HG02870 (cell line): ENCODE measurements around the gene DIPK2A.

ENCODE experiments used
- ATAC-seq: cut with Tn5 transposase; IDR thresholded peaks from one replicate; pipeline ENCODE4 v1.9.1; 2021; ENCODE audit warnings: mild to moderate bottlenecking, moderate library complexity; ENCODE audit not compliant: unreplicated experiment

DIPK2A gene

DNA sequence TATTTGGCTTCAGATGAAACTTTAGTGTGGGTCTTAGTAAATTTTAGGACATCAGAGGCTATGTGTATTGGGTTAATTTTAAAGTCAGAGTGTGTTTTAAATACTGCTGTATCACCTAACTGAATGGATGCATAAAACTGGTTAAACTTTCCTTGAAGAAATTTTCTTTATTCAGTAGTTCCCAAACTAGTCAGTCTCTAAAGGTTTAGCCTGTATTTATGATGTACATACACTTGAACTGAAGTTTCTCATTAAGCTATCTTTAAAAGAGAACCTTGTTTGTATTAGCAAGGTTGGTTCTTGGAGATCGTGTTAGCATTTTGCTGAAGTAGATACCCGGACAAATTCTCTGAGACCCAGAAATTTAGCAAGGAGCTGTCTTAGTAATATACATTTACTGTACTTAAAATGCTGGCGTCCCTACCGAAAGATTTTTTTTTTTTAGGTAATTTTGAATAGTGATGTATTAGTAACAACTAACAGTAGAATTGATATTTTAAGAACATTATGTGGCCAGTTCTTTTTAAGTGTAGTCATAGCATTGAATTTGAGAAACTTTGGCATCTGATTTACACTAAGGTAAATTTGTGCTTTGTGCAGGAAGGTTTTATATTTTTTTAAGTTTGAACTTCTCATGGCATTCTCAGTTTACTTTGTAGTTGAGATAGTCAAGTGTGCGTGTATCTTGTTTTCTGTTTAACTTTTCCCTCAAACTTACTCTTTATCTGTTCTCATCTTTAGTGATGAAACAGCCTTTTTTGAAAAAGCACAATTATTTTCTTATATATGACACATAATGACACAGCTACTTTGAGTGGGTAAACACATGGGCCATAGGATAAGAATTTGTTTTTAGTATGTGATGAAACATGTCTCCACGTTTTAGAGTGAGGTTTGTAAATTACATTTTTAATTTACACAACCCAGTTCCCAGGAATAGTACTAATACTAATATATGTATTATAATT, 2.9 kb downstream of the DIPK2A start:
- ATAC-seq, result no peak

- ATAC-seq, result no peak
These were observed 4.0 kb downstream of the DIPK2A start for GRCh38 chr3:143975554-143976152.

DNA sequence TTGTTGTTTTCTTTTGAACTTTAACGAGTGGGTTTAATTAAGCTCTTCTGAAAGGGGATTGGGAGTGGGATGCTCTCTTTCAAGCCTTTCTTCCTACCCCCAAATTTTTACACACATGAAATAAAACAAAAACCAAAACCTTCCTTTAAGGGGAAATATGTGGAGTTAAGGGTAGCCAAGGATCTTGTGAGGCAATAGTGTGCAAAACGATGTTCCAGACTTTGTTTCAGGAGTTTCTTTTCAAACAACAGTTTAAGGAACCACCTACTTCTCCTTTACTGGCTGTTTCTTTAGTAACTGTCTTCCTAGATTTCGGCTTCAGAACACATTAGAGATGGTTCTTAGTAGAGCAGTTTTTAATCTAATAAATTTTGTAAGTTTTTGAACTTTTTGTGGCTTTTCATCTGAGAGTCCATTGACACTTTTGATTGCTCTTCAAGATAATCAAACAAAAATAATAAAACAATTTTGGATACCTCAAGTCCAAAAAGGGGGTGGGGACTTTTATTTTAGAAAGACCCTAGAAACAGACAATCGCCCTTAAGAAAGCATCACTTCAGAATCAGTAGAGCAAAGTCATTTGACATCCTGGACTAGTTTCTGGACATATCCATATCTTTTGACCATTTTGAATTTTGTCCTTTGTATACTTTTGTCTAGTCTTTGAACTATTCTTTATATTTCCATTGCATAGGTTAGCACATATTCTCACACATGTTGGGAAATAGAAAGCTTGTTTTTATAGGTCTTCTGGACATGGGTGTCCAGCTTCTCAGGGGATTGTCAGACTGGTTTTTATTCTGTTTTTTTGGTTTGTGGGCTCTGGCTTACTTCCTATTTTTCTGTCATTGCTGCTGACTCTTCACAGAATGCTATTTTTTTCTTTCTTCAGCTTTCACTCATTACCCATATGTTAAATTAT, 6.0 kb downstream of the DIPK2A start:
- ATAC-seq, result peak; percentile 47

- no peak for ATAC-seq
These were observed 6.6 kb downstream of the DIPK2A start for GRCh38 chr3:143978263-143978631.

DNA sequence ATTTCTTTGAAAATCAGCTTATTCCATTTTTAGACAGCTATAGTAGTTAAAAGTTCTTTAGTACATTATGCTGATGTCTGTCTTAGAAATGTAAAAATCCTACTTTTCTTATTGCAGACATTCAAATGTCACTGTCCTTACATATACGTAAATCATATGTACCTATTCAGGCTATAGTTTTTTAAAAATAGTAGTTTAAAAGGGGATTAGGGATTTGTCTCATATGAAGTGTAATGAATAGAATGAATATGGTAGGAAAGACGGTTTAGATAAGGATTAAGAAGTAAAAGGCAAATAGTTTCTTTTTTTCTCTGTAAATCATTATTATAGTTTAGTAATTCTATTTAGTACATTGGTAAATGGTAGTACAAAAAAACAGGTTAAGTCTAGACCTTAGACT, 7.4 kb downstream of the DIPK2A start:
- no peak for ATAC-seq

GRCh38 chr3:143979813-143980212, 8.2 kb downstream of the DIPK2A start:
- ATAC-seq, result no peak

- no peak for ATAC-seq
These were observed 16.7 kb downstream of the DIPK2A start for GRCh38 chr3:143988306-143988705.

- ATAC-seq, result no peak
These were observed 17.8 kb downstream of the DIPK2A start for GRCh38 chr3:143989461-143989860.

- ATAC-seq, result no peak
These were observed 20.1 kb downstream of the DIPK2A start for GRCh38 chr3:143991713-143992112.

GRCh38 chr3:143998266-143998665, 26.6 kb downstream of the DIPK2A start:
- ATAC-seq, result peak; percentile 51

DNA sequence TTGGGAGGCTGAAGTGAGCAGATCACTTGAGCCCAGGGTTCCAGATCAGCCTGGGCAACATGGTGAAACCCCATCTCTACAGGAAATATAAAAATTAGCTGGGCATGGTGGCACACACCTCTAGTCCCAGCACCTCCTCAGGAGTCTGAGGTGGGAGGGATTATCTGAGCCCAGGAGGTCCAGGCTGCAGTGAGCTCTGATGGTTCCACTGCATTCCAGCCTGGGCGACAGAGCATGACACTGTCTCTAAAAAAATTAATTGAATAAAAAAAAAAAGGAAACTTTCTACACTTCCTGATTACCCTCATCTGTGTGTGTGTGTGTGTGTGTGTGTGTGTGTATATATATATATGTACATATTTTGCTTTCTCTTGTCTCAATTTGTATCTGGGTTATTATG, 31.4 kb downstream of the DIPK2A start:
- ATAC-seq, result no peak

DNA sequence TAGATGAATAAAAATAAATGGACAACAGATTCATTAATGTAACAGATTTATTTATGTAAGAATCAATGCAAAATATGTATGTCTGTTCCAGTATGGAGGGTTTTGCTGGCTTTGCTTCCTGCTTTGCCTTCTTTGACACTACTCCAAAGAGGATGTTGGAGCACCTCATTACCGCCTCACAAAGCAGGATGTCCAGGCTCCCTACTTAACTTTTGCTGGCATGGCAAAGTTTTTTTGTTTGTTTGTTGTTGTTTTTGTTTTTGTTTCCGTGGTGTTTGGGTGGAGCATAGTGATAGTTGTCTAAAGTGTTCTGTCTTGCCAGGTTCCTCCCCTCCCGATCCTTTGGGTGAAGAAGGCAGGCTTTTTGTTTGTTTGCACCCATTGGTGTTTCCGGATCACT, 38.7 kb downstream of the DIPK2A start:
- no peak for ATAC-seq

GRCh38 chr3:144011251-144011799, 39.7 kb downstream of the DIPK2A start:
- no peak for ATAC-seq

- no peak for ATAC-seq
These were observed 43.5 kb downstream of the DIPK2A start for GRCh38 chr3:144015133-144015532.

DNA sequence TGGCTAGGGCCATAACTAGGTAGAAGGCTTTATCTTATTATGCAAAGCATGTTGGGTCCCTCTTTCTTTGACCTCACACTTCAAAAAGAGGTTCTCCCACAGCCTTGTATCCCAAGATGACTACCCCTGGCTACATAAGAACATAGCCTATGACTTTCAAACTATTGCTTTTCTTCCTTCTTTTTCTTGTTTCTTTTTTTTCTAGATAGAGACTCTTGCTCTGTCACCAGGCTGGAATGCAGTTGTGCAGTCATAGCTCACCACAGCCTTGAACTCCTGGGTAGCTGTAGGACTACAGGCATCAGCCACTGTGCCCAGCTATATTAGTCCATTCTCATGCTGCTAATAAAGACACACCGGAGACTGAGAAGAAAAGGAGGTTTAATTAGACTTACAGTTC, 47.2 kb downstream of the DIPK2A start:
- ATAC-seq, result no peak
